HS-27A (cell line): ENCODE results near the gene ERRFI1.
A peak's percentile ranks its signal among the peaks of the same experiment; 100 is the strongest.

ENCODE experiments used
- DNase-seq: peaks from one replicate; pipeline ENCODE4 v3.0.0-alpha.2; 2012; ENCODE audit warnings: low read depth, missing footprints

Gene ERRFI1

DNA sequence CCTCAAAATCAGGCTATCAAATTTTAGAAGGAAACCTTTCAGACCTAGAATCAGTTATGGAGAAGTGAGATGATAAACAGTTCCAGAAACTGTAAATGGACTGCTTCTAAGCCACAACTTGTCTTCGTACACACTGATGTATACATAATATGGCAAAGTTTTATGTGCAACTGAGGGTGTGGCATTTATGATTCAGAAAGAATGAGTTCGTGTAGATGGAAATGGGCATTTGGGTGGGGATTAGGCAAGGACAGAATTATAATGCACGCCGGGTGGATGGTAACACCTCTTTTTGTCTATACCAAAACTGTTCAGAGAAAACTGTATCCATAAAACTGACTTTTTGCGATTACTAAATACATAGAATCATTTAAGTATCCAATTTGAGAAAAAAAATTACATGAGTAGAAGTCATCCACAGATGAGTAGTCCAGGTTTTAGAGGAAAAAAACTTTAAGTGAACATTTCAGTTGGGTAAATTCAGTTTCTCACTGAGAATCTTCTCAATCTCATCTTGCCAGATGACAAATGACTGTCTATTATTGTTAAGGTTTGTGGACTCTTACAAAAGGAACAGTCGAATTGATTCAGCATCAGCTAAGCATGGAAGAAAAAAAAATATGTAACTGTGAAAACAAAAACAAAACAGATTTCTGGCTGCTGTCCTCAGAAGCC, 22.5 kb downstream of the ERRFI1 start:
- DNase-seq = no peak

DNA sequence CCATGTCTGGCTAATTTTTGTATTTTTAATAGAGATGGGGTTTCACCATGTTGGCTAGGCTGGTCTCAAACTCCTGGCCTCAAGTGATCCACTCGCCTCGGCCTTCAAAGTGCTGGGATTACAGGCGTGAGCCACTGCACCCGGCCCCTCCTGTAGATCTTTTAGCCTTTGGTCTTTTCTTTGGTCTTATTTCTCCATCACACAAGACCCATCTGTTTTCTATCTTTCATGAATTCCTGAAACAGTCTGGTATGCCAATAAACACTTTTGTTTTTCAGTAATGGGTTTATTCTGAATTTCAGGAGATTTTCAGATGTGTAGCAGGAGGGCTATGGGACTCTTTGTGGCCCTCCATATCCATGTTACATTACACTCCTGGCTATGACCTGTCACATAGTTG, 23.2 kb downstream of the ERRFI1 start:
- DNase-seq = no peak

DNA sequence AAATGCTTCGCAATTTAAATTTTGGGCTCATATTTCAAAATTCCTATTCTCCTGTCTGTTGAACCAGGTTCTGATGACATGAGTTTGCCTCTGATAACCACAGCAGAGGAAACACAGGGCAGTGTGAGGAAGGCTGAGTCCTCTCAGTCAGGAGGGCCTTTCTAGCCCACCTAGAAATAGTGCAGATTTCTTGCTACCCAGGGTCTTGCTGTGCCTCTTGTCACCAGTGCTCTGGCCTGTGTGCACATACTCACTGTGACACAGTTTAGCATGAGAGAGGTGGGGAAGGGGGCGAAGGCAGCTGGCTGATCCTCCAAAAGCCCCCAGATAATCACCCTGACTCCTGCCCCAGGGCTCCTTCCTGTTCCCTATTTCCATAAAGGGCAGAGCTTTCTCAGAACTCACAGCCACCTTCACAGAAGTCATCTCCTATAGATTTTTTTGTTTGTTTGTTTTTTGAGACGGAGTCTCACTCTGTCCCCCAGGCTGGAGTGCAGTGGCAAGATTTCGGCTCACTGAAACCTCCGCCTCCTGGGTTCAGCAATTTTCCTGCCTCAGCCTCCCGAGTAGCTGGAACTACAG, 23.7 kb downstream of the ERRFI1 start:
- no peak for DNase-seq

DNA sequence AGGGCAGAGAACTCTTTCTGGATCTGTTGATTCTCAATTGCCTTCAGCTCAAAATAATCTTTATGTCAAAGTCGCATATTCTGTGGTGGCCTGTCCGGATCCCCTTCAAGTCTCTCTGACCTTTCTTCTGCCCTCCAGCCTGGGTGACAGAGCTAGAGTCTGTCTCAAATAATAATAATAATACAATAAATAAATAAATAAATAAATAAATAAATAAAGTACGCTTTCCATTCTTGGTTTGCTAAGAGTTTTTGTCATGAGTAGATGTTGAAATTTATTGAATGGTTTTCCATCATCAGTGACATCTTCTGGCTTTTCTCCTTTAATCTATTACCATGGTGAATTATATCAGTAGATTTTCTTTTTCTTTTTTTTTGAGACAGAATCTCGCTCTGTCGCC, 30.7 kb downstream of the ERRFI1 start:
- DNase-seq = no peak

DNA sequence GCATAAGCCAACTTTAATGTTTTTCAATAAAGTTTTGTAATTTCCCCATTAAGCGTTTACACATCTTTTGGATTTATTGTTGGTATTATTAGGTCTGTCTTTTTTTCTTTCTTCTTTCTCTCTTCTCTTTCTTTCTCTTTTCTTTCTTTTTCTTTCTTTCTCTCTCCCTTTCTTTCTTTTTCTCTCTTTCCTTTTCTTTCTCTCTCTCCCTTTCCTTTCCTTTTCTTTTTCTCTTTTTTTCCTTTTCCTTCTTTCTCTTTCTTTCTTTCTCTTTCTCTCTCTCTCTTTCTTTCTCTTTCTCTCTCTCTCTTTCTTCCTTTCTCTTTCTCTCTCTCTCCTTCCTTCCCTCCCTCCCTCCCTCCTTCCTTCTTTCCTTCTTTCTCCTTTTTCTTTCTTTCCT, 31.3 kb downstream of the ERRFI1 start:
- no peak for DNase-seq

DNA sequence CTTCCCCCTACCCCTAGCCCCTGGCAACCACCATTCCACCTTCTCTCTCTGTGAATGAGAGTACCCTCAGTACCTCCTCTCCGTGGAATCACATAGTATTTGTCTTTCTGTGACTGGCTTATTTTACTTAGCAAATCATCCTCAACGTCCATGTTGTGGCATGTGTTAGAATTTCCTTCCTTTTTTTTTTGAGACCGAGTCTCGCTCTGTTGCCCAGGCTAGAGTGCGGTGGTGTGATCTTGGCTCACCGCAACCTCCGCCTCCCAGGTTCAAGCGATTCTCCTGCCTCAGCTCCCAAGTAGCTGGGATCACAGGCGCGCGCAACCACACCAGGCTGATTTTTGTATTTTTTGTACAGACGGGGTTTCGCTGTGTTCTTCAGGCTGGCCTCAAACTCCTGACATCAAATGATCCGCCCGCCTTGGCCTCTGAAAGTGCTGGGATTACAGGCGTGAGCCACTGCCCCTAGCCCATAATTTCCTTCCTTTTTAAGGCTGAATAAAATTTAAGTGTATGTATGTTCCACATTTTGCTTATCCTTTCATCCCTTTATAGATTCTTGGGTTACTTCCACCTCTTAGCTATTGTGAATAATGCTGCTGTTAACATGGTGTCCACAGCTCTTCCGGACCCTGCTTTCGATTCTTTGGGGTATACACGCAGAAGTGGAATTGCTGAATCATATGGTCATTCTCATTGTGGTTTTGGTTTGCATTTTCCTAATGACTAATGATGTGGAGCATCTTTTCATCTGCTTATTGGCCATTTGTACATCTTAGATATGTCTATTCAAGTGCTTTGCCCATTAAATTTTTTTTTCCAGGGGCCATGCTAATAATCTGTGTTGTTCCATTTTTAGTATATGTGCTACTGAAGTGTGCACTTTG, 32.3 kb downstream of the ERRFI1 start:
- no peak for DNase-seq

DNA sequence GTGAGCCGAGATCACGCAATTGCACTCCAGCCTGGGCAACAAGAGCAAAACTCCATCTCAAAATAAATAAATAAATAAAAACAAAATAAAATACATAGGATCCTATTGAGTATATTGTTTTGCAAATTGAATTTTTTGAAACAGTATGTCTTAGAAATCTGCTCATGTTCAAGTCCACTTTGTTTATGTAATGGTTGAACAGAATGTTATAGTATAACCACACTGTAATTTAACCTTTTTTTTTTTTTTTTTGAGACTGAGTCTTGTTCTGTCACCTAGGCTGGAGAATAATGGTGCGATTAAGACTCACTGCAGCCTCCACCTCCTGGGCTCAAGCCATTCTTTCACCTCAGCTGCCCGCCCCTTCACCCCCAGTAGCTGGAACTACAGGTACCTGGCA, 33.2 kb downstream of the ERRFI1 start:
- no peak for DNase-seq

DNA sequence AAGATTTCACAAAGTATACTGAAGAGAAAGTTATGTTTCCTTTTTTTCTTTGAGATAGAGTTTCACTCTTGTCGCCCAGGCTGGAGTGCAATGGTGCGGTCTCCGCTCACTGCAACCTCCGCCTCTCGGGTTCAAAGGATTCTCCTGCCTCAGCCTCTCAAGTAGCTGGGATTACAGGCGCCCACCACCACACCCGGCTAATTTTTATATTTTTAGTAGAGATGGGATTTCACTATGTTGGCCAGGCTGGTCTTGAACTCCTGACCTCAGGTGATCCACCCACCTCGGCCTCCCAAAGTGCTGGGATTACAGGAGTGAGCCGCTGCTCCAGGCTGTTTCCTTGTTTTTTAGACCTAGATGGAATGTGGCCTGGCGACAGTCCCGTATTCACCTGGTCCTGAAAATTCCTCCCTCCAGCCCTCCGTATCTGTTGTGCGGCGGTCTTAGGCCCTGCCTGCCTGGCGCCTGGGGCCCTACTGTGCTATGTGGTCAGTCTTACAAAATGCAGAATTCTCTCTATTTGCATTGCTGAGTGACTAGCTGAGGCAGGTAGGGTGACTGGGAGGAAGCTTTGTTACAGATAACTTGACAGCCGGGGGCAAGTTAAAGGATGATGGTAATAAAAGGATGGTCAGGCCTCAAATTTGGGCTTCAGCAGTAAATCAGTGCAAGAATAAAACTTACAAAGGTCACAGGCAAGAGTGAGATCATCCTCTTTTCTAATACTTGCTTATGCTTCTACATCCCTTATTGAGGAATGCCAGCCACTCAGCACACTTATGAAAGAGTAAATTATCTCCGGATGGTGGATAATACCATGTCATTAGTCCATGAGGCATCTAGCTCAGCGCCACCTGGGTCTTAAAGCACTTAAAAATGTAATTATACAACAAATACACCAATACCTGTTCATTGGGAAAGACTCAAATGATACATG, 34.3 kb downstream of the ERRFI1 start:
- no peak for DNase-seq

DNA sequence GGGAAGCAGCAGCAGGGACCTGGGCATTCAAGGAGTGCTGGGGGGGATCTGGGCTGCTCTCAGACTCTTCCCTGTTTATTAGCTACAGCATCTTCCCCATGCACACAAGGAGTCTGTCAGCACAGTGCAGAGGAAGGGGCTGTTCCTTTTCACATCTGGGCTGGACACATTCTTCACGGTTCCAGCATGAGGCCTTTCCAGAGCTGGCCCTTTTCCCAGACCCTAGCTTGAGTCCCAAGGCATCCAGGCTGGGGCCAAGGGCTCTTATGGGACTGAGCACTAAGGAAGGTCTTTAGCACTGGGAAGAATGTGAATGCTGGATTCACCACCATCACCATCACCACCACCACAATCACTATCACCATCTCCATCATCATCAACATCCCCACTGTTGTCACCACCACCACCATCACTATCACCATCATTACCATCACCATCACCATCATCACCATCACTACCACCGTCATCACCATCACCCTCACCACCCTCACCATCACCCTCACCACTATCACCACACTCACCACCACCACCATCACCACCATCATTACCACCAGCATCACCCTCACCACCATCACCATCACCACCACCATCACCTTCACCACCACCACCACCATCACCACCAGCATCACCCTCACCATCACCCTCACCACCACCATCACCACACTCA, 36.2 kb downstream of the ERRFI1 start:
- DNase-seq = no peak

DNA sequence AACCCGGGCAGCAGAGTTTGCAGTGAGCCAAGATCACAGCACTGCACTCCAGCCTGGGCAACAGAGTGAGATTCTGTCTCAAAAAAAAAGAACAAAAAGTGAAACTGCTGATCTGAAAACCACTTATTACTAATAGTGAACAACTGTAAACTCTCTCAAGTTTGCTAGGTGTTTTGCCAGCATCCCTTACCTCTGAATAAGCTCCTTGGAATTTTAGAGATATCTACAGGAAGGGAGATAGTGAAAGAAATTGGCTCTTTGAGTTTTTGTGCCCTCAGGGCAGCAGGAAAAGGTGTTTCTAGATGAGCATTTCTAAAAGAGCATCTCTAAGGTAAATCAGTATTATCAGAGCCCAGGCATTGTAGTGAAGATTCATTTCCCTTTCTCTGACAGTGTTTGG, 37.5 kb downstream of the ERRFI1 start:
- no peak for DNase-seq

DNA sequence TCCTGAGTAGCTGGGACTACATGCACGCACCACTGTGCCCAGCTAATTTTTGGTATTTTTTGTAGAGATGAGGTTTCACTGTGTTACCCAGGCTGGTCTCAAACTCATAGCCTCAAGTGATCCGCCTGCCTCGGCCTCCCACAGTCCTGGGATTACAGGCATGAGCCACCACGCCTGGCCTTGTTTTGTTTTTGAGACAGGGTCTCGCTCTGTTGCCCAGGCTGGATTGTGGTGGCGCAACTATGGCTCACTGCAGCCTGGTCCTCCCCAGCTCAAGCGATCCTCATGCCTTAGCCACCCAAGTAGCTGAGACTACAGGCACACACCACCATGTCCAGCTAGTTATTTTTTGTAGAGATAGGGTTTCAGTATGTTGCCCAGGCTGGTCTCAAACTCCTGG, 38.6 kb downstream of the ERRFI1 start:
- DNase-seq = no peak

DNA sequence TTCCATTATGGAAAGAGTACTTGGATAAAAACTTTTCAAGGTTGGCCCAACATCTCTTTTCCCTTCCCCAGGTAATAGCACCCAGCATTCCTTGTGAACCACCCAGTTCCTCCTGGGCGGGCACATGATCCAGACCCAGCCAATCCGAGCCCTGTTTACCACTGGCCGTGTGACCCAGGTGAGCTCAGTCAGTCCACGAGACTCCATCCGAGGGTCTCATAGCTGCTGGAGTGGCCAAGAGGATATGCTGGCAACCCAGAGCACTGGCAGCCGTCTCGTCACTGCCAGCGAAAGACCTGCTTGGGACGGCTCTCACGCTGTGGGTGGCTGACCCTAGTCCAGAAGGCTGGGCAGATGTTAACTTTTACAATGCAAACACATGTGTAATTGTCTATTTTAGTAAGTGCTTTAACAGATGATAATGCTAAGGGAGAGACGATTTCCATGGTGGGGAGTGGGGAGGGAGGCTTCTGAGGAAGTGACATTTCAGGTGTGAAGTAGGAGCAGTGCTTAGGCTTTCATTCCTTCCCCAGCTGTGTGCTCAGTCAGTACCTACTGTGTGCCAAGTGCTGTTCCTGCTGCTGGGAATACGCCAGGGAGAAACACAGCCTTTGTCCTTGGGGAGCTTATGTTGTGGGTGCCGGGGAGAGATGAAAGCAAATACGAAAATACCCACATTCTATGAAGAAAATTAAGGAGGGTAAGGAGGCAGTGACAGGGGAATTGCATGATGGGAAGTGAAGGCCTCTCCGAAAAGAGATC, 40.1 kb downstream of the ERRFI1 start:
- no peak for DNase-seq

DNA sequence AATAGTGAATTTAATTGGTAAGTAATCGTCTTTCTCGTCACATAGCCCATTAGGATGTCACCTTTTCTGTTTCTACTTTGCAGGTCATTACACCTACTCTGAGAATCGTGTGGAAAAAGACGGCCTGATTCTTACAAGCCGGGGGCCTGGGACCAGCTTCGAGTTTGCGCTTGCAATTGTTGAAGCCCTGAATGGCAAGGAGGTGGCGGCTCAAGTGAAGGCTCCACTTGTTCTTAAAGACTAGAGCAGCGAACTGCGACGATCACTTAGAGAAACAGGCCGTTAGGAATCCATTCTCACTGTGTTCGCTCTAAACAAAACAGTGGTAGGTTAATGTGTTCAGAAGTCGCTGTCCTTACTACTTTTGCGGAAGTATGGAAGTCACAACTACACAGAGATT, 41.3 kb downstream of the ERRFI1 start:
- DNase-seq = no peak

DNA sequence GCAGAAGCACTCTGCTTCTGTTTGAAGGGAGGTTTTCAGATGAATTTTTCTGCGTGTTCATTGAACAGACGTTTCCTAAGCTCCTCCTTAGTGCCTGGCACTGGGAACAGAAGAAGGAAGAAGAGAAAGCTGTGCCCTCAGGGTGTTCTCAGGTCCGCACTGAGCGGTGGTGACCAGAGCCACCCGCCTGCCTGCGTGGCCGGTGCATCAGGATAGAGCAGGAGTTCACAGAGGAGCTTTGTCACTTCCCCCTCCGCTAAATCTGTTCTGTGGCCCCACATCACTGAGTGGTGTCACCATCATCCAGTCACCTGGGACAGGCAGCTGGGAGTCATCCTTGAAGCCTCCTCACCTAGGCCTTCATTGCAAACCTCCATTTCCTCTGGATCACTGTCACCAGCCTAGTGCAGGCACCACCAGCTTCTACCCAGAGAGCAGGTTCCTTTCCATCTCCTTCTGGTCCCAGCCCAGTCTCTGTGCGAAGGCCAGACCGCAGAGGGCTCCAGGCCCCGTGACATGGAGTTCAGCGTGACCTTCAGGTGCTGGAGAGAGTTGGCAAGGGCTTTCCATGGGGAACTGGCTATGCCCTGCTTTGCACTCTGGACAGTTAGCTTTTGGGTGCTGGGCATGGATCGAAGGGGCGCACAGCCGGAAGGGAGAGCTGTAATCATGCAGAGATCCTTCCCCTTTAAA, 42.9 kb downstream of the ERRFI1 start:
- DNase-seq = no peak

DNA sequence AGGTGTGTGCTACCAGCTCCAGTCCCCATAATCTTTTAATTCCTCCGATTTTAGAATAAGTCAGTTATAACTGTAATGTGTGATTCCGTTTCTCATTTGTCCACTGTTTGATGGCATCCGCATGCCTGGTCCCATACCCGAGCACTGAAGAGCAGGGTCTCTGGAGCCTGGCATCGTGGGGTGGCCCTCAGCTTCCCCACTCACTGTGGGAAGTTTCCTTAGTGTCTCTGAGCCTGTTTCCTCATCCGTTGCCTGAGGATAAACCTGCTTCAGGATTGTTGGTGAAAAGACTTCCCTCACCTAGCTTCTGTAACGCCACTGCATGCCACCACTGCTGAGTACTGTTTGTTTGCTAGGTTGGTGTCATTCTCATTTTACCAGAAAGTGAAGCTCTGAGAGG, 45.1 kb downstream of the ERRFI1 start:
- DNase-seq = no peak

DNA sequence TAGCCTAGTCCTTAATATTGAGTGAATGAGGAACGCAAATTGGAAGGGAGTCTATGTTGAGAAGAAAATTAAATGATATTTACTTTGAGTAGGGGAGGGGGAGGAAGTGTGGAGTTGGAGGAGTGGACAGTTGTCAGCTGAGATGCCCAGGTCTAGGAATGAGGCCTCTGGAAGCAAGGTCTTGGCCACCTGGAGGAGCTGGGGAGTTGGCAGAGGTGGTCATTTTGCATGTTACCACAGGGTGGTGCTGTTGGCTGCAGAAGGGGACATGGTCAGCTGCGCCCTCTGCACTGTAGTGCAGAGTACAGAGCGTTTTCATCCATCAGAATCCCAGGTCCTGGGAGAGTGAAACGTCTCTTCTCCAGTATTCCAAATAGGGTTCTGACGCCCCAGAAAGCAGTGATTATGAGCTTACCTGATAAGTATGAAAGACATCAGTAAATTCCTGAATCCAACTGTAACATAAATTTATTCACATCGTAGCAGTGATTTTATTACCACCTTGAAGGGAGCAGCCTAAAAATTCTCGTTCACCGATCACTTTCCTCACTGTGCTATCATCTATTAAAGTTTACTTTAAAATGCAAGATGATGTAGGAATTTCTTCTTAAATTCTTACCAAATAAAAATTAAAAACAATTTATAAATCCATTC, 50.8 kb downstream of the ERRFI1 start:
- DNase-seq = peak; percentile 55

DNA sequence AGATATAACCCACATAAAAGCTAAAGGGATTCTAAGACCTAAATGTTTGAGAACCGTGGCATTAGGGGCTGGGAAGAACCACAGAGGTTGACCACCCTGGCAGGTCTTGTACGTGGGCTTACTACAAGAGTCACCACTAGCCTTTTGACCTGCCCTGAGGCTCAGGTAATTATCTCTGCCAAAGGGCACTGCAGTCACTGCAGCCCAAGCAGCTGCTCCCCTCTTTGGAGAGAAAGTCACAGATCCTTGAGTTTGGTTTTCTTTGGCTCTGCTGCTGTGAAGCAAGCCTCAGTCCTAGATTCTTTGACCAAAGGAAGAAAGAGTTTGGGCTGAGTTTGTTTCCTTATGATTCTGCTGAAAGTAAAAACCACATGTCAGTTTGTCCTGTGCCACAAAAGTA, 53.0 kb downstream of the ERRFI1 start:
- DNase-seq = no peak

DNA sequence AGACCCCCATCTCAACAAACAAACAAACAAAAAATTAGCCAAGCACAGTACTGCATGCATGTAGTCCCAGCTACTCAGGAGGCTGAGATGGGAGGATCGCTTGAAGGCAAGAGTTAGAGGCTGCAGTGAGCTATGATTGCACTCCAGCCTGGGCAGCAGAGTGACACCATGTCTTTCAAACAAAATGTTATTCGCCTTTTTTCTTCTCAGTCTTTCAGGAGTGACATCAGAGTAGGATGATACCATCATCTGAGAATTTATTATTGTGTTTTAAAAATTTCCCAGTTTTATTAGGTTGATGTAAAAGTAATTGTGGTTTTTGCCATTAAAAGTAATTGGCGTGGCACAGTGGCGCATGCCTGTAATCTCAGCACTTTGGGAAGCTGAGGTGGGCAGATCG, 53.8 kb downstream of the ERRFI1 start:
- no peak for DNase-seq

DNA sequence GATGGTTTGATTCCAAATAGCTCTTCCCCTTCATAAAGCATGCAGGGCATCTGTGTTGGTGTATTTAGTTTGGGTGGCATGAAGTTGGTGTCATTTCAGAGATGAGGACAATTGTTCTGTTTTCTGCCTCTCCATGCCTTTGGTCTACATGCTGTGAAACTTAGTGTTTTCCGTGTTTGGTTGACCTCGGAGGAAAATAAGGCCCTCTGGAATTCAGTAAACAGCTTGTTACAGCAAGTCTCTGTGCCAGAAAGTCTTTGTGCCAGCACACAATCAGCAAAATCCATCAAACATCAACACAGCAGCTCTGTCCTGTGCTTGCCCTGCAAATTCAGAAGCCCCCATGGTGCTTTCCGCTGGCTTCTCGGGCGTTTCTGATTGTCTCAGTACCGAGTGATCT, 55.1 kb downstream of the ERRFI1 start:
- no peak for DNase-seq

DNA sequence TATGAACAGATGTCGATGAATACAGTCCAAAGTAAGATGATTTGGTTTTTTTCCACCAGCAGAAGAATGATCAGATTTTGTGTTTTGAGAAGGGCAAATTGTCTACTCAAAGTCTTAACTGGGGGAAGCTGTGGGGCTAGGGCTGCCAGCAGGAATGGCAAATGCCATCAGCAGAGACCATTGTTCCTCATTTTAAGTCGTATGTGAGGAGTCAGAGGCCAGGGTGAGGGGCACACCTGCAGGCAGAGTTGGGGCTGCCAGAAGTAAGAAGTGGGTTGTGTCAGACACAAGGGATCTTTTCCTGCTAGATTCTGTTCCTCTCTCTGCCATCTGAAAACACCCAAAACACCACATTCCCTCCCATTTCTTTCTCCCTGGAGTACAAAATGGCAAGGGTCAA, 55.9 kb downstream of the ERRFI1 start:
- no peak for DNase-seq
